Measurements from ENCODE around the gene SPEG. TPM values are rescaled to one million over a fixed set of nuclear protein-coding genes. Genes with fewer than 3 reads are reported as not detected.
A peak's percentile ranks its signal among the peaks of the same experiment; 100 is the strongest.

The SPEG gene
- total and polyA plus RNA-seq, 2 of the 13 experiments (the other 11 are each of a cell fraction or from before 2014, with no cell fraction given): 0.18 to 0.24 TPM

DNA sequence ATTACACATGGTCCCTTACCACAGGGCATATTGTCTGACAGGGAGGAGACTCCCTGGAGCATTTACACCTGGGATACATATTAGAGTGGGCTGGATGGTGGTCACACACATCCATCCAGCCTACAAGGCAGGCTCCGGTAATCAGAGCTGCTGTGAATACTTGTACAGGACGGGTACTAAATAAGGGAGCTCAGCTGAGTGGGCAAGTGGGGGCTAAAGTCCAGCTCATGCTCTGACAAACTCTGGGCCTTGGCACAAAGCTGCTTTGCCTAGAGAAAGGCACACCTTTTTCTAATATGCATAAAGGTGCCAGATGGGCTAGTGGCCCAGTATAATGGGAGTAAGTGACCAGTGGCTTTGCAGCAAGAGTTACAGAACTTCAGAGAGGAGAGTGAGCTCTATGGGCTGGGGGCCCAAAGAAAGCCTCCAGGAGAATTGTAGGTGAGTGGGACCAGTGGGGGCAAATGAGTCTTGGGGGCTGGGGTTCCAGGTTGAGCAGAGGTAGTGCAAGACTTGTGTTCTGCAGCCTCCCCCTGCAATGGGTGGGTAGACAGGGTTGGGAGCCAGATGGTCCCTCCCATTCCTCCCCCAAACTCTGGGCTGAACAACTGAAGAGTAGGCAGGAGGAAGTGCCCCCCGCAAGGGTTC, 110.8 kb downstream of the SPEG start (continued):
- TF ChIP-seq, protein P1, sequence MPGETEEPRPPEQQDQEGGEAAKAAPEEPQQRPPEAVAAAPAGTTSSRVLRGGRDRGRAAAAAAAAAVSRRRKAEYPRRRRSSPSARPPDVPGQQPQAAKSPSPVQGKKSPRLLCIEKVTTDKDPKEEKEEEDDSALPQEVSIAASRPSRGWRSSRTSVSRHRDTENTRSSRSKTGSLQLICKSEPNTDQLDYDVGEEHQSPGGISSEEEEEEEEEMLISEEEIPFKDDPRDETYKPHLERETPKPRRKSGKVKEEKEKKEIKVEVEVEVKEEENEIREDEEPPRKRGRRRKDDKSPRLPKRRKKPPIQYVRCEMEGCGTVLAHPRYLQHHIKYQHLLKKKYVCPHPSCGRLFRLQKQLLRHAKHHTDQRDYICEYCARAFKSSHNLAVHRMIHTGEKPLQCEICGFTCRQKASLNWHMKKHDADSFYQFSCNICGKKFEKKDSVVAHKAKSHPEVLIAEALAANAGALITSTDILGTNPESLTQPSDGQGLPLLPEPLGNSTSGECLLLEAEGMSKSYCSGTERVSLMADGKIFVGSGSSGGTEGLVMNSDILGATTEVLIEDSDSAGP (CRISPR knock-in tag; IDR thresholded peaks at IDR 0.05; ENCODE audit: borderline replicate concordance): peak; percentile 61; the same call in 1 of the 2 replicates

DNA sequence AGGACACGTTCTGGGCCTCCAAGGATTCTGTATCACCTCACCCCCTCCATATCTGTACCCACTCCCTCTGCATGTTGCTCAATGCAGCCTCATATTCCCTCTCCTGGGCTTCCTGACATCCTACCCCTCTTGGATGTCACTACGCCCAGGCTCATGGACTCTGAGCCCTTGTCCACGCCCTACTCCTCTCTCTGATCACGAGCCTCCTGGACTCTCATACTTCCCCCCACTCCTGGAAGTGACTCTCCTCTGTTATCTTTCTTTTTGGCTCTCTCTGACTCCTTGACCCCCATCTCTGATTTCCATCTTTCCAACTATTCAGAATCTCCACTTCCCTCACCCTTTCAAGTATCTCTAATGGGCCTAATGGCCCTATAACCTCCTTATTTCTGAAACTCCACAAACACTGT, 111.3 kb downstream of the SPEG start:
- FAIRE-seq: peak; percentile 75
- Histone ChIP-seq H3K9me3 (ENCODE audit: low read length) (no peaks in the 10 kb centered on the region), H3K27ac (ENCODE audit: extremely low read length, insufficient read depth, low read length) (peak overlapping the region; percentile 53), H3K4me2 (ENCODE audit: low read depth, low read length) (peak overlapping the region; percentile 97), H3K4me1 (ENCODE audit: insufficient read depth, low read length) (peaks cover 50% of the 10 kb centered on the region), H2AFZ (ENCODE audit: low read length) (no peak overlapping the region), H3K27me3 (ENCODE audit: control insufficient read depth in 1 of 2, insufficient read depth in 2 of 2, low read length in 2 of 2) (no peaks in the 10 kb centered on the region; a peak in 1 of 5 replicates), H3K4me3 (replicated peaks in 1 of 3; ENCODE audit: insufficient read depth in 1 of 3, low read depth in 2 of 3, low read length in 3 of 3) (peak overlapping the region in 2 of 3 experiments; percentile 76 to 90; a peak in 3 of 6 replicates), H4K20me1 (ENCODE audit: insufficient read depth, low read length) (peaks cover 22% of the 10 kb centered on the region), H3K36me3 (replicated peaks in 1 of 2; ENCODE audit: control insufficient read depth in 1 of 2, insufficient read depth in 2 of 2, low read length in 2 of 2) (peaks cover 17 to 28% of the 10 kb centered on the region in 2 experiments), H3K9ac (ENCODE audit: insufficient read depth, low read depth, low read length) (peak overlapping the region; percentile 84), H3K79me2 (ENCODE audit: insufficient read depth, low read length) (peaks cover 30% of the 10 kb centered on the region)
- in situ Hi-C loops (cut with HindIII; ENCODE audit: extremely low pct_ligation_motif_present, low pct_unique_long_range_greater_than_20kb): no loop called here
- BruUV-seq (replicated peaks): no TSS peak
- peak; percentile 34 for ATAC-seq
- intact Hi-C loops (cut with micrococcal nuclease; ENCODE audit: unreplicated experiment): no loop called here
- ChIA-PET CTCF (ENCODE audit: low intra/inter-chr PET ratio, low total read pairs) (no interaction called here), POLR2A (interaction anchor here (1.2 to 3.9 kb wide), 4 partner anchors 15 to 52 kb away, joined by 6 to 44 read pairs (median 25); partner anchors contain the start of genes GMPPA, INHA, OBSL1 and STK11IP)
- under 1% methylated on average over 4 of the region's 4 CpGs for WGBS (ENCODE audit: low lambda C conversion rate)
- DNase-seq (ENCODE audit: low spot score): peak; percentile 79
- no peak for TF ChIP-seq KDM5A (IDR thresholded peaks at IDR 0.05; ENCODE audit: borderline replicate concordance, low read length)
- TF ChIP-seq KLF6 (CRISPR knock-in tag; IDR thresholded peaks at IDR 0.05): 0 out of 2 replicates have a peak, but pooled peaks have one; percentile 73
- TF ChIP-seq, protein P2, sequence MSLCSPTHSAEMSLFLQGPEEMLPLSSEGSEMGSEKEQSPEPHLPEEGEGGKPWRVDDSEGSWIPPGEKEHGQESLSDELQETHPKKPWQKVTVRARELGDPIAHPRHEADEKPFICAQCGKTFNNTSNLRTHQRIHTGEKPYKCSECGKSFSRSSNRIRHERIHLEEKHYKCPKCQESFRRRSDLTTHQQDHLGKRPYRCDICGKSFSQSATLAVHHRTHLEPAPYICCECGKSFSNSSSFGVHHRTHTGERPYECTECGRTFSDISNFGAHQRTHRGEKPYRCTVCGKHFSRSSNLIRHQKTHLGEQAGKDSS (CRISPR knock-in tag; IDR thresholded peaks at IDR 0.05; ENCODE audit: borderline replicate concordance, low read depth): peak; percentile 59; the same call in 1 of the 2 replicates
- TF ChIP-seq ZMAT3 (CRISPR knock-in tag; conservative IDR thresholded peaks at IDR 0.05): no peak
- TF ChIP-seq YEATS4 (CRISPR knock-in tag; IDR thresholded peaks at IDR 0.05; ENCODE audit: borderline replicate concordance): no peak
- TF ChIP-seq ZFX (CRISPR knock-in tag; IDR thresholded peaks at IDR 0.05; ENCODE audit: low read depth): peak; percentile 27; the same call in 1 of the 2 replicates
- TF ChIP-seq ZHX2 (IDR thresholded peaks at IDR 0.05; ENCODE audit: low read depth): no peak
- no peak for TF ChIP-seq ZHX2 (CRISPR knock-in tag; IDR thresholded peaks at IDR 0.05; ENCODE audit: borderline replicate concordance)
- TF ChIP-seq, protein P3, sequence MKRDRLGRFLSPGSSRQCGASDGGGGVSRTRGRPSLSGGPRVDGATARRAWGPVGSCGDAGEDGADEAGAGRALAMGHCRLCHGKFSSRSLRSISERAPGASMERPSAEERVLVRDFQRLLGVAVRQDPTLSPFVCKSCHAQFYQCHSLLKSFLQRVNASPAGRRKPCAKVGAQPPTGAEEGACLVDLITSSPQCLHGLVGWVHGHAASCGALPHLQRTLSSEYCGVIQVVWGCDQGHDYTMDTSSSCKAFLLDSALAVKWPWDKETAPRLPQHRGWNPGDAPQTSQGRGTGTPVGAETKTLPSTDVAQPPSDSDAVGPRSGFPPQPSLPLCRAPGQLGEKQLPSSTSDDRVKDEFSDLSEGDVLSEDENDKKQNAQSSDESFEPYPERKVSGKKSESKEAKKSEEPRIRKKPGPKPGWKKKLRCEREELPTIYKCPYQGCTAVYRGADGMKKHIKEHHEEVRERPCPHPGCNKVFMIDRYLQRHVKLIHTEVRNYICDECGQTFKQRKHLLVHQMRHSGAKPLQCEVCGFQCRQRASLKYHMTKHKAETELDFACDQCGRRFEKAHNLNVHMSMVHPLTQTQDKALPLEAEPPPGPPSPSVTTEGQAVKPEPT (CRISPR knock-in tag; IDR thresholded peaks at IDR 0.05; ENCODE audit: low read depth): no peak
